Measurements from ENCODE around the gene LRRTM4. TPM values are rescaled to one million over a fixed set of nuclear protein-coding genes. Genes with fewer than 3 reads are reported as not detected.

Gene LRRTM4
- total RNA-seq, 2 donors from 2014 or later: 0.33 TPM; not detected in 1

DNA sequence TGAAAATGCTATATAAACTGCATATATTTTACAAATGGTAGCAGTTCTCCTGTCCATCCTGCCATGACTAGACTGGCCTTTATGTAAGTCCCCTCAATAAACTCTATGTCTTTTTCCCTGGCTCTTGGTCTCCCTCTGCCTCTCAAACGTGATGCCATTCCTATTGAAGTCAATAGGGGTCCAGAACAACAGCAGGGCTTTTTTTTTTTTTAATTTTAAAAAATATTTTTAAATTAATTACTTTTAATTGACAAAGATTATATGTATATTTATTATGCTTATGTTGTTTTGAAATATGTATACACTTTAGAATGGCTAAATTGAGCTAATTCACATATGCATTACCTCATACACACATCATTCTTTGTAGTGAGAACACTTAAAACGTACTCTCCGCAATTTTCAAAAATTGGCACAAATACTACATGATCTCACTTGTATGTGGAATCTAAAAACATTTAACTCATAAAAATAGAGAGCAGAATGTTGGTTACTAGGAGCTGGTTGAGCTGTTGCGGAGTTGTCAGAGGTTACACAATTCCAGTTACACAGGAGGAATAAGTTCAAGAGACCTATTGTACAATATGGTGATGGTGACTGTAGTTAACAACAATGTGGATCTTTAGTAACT lies 123.1 kb downstream of the LRRTM4 start:
- intact Hi-C loops (cut with DNase I): no loop called here
- TF ChIP-seq, protein P1, sequence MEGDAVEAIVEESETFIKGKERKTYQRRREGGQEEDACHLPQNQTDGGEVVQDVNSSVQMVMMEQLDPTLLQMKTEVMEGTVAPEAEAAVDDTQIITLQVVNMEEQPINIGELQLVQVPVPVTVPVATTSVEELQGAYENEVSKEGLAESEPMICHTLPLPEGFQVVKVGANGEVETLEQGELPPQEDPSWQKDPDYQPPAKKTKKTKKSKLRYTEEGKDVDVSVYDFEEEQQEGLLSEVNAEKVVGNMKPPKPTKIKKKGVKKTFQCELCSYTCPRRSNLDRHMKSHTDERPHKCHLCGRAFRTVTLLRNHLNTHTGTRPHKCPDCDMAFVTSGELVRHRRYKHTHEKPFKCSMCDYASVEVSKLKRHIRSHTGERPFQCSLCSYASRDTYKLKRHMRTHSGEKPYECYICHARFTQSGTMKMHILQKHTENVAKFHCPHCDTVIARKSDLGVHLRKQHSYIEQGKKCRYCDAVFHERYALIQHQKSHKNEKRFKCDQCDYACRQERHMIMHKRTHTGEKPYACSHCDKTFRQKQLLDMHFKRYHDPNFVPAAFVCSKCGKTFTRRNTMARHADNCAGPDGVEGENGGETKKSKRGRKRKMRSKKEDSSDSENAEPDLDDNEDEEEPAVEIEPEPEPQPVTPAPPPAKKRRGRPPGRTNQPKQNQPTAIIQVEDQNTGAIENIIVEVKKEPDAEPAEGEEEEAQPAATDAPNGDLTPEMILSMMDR (IDR thresholded peaks at IDR 0.05): no peak
- no peak for TF ChIP-seq POLR2A (IDR thresholded peaks at IDR 0.05)
- Histone ChIP-seq H3K36me3 (replicated peaks in 1 of 2; ENCODE audit: insufficient read depth in 1 of 2, low read depth in 2 of 2) (no peaks in the 10 kb centered on the region), H3K27ac (no peak overlapping the region), H3K9me3 (no peaks in the 10 kb centered on the region), H3K27me3 (no peaks in the 10 kb centered on the region), H3K4me3 (no peak overlapping the region), H3K4me1 (no peaks in the 10 kb centered on the region)
- 71 to 74% methylated on average over 4 of the region's 4 CpGs for WGBS, 2 donors
- no peak for DNase-seq
- ATAC-seq: no peak

DNA sequence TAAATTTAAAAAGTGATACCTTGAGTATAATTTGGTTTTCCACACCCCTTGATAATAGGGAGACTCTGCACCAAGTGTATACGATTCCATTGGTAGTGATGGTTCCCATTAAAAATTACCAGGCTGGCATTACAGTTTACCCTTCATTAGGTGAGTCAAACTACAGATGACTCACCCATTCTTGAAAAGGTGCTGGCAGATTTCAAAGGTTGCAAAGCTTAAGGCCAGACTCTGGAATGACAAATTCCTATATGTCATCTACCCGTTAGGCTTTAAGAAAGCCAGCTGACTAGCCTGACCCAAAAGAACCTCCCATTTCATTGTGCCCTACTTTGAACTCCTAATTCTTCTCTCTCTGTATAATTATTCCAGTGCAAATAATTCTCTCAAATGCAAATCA lies 124.4 kb downstream of the LRRTM4 start:
- Histone ChIP-seq H3K36me3 (replicated peaks in 1 of 2; ENCODE audit: insufficient read depth in 1 of 2, low read depth in 2 of 2) (no peaks in the 10 kb centered on the region), H3K4me3 (no peak overlapping the region), H3K27me3 (no peaks in the 10 kb centered on the region), H3K4me1 (no peaks in the 10 kb centered on the region), H3K27ac (no peak overlapping the region), H3K9me3 (no peaks in the 10 kb centered on the region)
- 55 to 74% methylated on average over 2 of the region's 2 CpGs for WGBS, 2 donors
- ATAC-seq (no peak), DNase-seq (no peak)
- intact Hi-C loops (cut with DNase I): no loop called here
- no peak for TF ChIP-seq POLR2A (IDR thresholded peaks at IDR 0.05)

DNA sequence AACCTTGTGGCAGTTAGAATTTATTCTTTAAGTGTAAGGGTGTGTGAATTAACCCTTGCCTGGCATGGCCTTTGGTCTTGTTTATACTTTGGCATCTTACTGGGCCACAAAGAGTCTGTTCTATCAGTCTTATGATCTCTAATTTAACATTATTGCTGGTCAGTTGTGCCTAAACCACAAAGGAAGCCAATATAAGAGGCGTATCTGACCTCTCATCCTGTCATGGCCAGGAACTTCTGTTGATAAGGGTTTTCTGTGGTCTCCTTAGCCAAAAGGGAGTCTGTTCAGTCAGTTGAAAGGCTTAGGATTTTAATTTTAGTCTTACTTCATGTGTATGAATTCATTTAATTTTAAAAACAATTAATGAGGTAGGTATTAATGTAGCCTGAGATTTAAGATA lies 127.2 kb downstream of the LRRTM4 start:
- H3K9me3 ChIP-seq: no peaks in the 10 kb centered on the region
- H3K4me1 ChIP-seq: no peaks in the 10 kb centered on the region
- no peak overlapping the region for H3K27ac ChIP-seq
- WGBS, 2 donors: 59 to 61% methylated on average over 1 of the region's 1 CpG
- H3K27me3 ChIP-seq: no peaks in the 10 kb centered on the region
- no peak for ATAC-seq
- intact Hi-C loops (cut with DNase I): no loop called here
- no peak overlapping the region for H3K4me3 ChIP-seq
- no peak for DNase-seq
- no peaks in the 10 kb centered on the region for H3K36me3 ChIP-seq (replicated peaks in 1 of 2; ENCODE audit: insufficient read depth in 1 of 2, low read depth in 2 of 2)
- no peak for TF ChIP-seq POLR2A (IDR thresholded peaks at IDR 0.05)
- TF ChIP-seq, protein P1 (IDR thresholded peaks at IDR 0.05): no peak

DNA sequence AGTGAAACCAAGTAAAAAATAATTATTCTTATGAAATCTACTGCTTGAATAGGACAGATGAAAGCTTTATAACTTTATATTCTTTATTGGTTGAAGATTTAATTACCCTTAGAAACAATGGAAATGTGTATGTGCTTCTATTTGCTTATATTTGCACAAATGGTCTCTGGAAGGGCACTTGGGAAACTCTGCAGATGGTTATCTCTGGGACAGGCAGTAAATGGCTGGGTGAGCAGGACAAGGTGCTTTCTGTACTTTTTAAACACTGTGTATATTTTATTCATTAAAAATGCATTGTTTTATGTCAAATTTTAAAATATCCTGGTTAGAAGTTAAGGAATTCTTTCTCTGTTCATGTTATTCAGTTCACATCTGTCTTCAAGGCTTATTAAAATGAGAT lies 131.1 kb downstream of the LRRTM4 start:
- intact Hi-C loops (cut with DNase I): no loop called here
- H3K36me3 ChIP-seq (replicated peaks in 1 of 2; ENCODE audit: insufficient read depth in 1 of 2, low read depth in 2 of 2): no peaks in the 10 kb centered on the region
- ATAC-seq (no peak), DNase-seq (no peak)
- H3K4me1 ChIP-seq: no peaks in the 10 kb centered on the region
- H3K27ac ChIP-seq: no peak overlapping the region
- H3K27me3 ChIP-seq: no peaks in the 10 kb centered on the region
- H3K4me3 ChIP-seq: no peak overlapping the region
- no peak for TF ChIP-seq POLR2A (IDR thresholded peaks at IDR 0.05)
- TF ChIP-seq, protein P1 (IDR thresholded peaks at IDR 0.05): no peak
- H3K9me3 ChIP-seq: no peaks in the 10 kb centered on the region

DNA sequence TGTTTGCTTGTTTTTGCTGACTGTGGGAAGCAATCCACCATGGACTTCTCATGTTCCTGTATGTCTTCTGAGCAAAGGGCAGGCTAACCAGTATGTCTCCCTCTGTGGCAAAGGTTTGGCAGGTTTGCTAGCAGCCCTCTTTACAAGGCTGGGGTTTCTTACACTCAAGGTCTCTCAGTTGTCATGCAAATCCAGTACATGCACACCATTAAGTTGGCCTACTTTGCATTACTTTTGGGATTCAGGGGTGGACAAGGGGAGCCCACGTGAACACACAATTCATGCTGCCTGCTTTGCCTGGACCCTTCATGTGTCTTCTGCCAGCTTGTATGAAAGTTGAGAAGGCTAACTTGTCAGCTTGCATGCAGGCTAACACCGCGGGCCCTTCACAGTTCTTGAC lies 134.9 kb downstream of the LRRTM4 start:
- no peak overlapping the region for H3K4me3 ChIP-seq
- no peaks in the 10 kb centered on the region for H3K4me1 ChIP-seq
- no peaks in the 10 kb centered on the region for H3K36me3 ChIP-seq (replicated peaks in 1 of 2; ENCODE audit: insufficient read depth in 1 of 2, low read depth in 2 of 2)
- intact Hi-C loops (cut with DNase I): no loop called here
- ATAC-seq: no peak
- 66 to 78% methylated on average over 3 of the region's 3 CpGs for WGBS, 2 donors
- H3K9me3 ChIP-seq: no peaks in the 10 kb centered on the region
- DNase-seq: no peak
- no peaks in the 10 kb centered on the region for H3K27me3 ChIP-seq
- no peak overlapping the region for H3K27ac ChIP-seq
- TF ChIP-seq POLR2A (IDR thresholded peaks at IDR 0.05): no peak
- TF ChIP-seq, protein P1 (IDR thresholded peaks at IDR 0.05): no peak
